OCI-LY3 (cell line): ENCODE data around the gene EIF3L.

Experiments used
- H2AFZ ChIP-seq: fragments of 200-600, 300-600 bp; shearing (Covaris generic); 2 replicates; pipeline ENCODE4 v1.6.0; 2014; ENCODE audit warnings: antibody characterized with exemption, low read depth, low read length
- H3K27ac ChIP-seq: fragments of 200-600, 300-600 bp; sonication (generic); 2 replicates; pipeline ENCODE4 v1.5.1; 2014; ENCODE audit warnings: mild to moderate bottlenecking, low read length, moderate library complexity, mixed read lengths
- H3K27me3 ChIP-seq: fragments of 200-600, 300-600 bp; sonication (generic); 2 replicates; pipeline ENCODE4 v1.6.1; 2014; ENCODE audit warnings: low read depth, low read length, mixed read lengths
- H3K36me3 ChIP-seq: fragments of 200-600, 300-600 bp; sonication (generic); replicated peaks from 2 replicates; pipeline ENCODE3; 2014; ENCODE audit warnings: low read depth, low read length, mixed read lengths
- H3K4me1 ChIP-seq: fragments of 300-600, 200-600 bp; sonication (generic); 2 replicates; pipeline ENCODE4 v1.6.1; 2014; ENCODE audit warnings: low read length, mixed read lengths
- H3K4me2 ChIP-seq: fragments of 200-600, 300-600 bp; sonication (generic); 2 replicates; pipeline ENCODE4 v1.6.1; 2014; ENCODE audit warnings: low read length, mixed read lengths
- H3K4me3 ChIP-seq: fragments of 300-600, 200-600 bp; sonication (generic); 2 replicates; pipeline ENCODE4 v1.5.1; 2014; ENCODE audit warnings: antibody characterized with exemption, mild to moderate bottlenecking, low read length, moderate library complexity
- H3K79me2 ChIP-seq: fragments of 300-600, 200-600 bp; shearing (Covaris generic); 2 replicates; pipeline ENCODE4 v1.6.1; 2014; ENCODE audit warnings: mild to moderate bottlenecking, low read length, mixed read lengths
- H3K9ac ChIP-seq: fragments of 300-600, 200-600 bp; shearing (Covaris generic); 2 replicates; pipeline ENCODE4 v1.6.0; 2014; ENCODE audit warnings: mild to moderate bottlenecking, low read length, moderate library complexity
- H3K9me3 ChIP-seq: fragments of 200-600, 300-600 bp; shearing (Covaris generic); 2 replicates; pipeline ENCODE4 v1.6.1; 2014; ENCODE audit warnings: low read length, mixed read lengths; ENCODE audit not compliant: insufficient read depth
- H4K20me1 ChIP-seq: fragments of 200-600, 300-600 bp; sonication (generic); 2 replicates; pipeline ENCODE4 v1.6.1; 2016; ENCODE audit warnings: low read length, mixed read lengths; ENCODE audit not compliant: insufficient read depth
- CTCF ChIP-seq: fragments of 200-600, 300-600 bp; sonication (generic); IDR thresholded peaks from 2 replicates; pipeline ENCODE4 v1.5.1; 2014; ENCODE audit warnings: antibody characterized with exemption, low read length, low read depth
- EZH2phosphoT487 ChIP-seq: fragments of 200-600 bp; shearing (Covaris generic); IDR thresholded peaks from 2 replicates; pipeline ENCODE4 v1.6.1; 2018; ENCODE audit warnings: antibody characterized with exemption, mixed run types, low read depth

The EIF3L gene

GRCh38 chr22:37846433-37846832 lies 2.8 kb upstream of the EIF3L start:
- H3K4me1 ChIP-seq, result peaks cover 24% of the 10 kb centered on the region
- H3K4me2 ChIP-seq, result no peak overlapping the region
- H3K9ac ChIP-seq, result no peak overlapping the region
- peaks cover 57% of the 10 kb centered on the region for H3K79me2 ChIP-seq
- H3K9me3 ChIP-seq, result peaks cover 8% of the 10 kb centered on the region
- H3K4me3 ChIP-seq, result no peak overlapping the region
- no peak overlapping the region for H3K27ac ChIP-seq
- H3K27me3 ChIP-seq, result no peaks in the 10 kb centered on the region
- H3K36me3 ChIP-seq, result peaks cover 24% of the 10 kb centered on the region
- no peak overlapping the region for H2AFZ ChIP-seq
- TF ChIP-seq EZH2phosphoT487 (no peak), CTCF (no peak)
- H4K20me1 ChIP-seq, result 0 out of 2 replicates have a peak, but pooled peaks cover 9% of the 10 kb centered on the region

DNA sequence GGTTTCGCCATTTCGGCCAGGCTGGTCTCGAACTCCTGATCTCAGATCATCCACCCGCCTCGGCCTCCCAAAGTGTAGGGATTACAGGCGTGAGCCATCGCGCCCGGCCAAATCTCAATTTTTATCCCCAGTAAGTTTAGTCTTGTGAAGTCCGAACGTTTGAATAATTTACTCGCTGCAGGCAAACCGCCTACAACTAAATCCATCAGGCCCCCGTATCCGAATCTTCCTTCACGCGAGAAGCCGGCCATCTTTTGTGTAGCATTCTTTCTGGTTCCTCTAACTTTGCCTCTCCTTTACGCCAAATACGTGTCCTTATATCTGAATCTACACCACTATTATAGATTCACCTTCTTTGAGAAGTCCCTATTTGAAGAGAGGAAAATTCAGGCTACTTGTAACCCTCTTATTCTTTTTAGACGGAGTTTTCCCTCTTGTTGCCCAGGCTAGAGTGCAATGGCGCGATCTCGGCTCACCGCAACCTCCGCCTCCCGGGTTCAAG lies 581 bp upstream of the EIF3L start:
- peak overlapping the region; percentile 66 for H3K27ac ChIP-seq
- TF ChIP-seq EZH2phosphoT487 (no peak), CTCF (no peak)
- peaks cover 19% of the 10 kb centered on the region for H3K4me1 ChIP-seq
- H3K9ac ChIP-seq, result peak overlapping the region; percentile 94
- H3K4me2 ChIP-seq, result peak overlapping the region; percentile 58
- H3K36me3 ChIP-seq, result peaks cover 35% of the 10 kb centered on the region
- no peak overlapping the region for H2AFZ ChIP-seq
- H3K9me3 ChIP-seq, result peaks cover 8% of the 10 kb centered on the region
- peak overlapping the region; percentile 94 for H3K4me3 ChIP-seq
- peaks cover 53% of the 10 kb centered on the region for H3K79me2 ChIP-seq
- H4K20me1 ChIP-seq, result 0 out of 2 replicates have a peak, but pooled peaks cover 6% of the 10 kb centered on the region
- H3K27me3 ChIP-seq, result no peaks in the 10 kb centered on the region

- Histone ChIP-seq H3K79me2 (peaks cover 74% of the 10 kb centered on the region), H2AFZ (no peak overlapping the region), H3K4me2 (peak overlapping the region; percentile 97; the same call in 1 of the 2 replicates), H3K9me3 (no peaks in the 10 kb centered on the region), H3K27me3 (no peaks in the 10 kb centered on the region), H3K4me3 (no peak overlapping the region), H3K9ac (no peak overlapping the region), H3K36me3 (peaks cover 49% of the 10 kb centered on the region), H3K27ac (no peak overlapping the region), H3K4me1 (peaks cover 16% of the 10 kb centered on the region), H4K20me1 (0 out of 2 replicates have a peak, but pooled peaks cover 6% of the 10 kb centered on the region)
- TF ChIP-seq EZH2phosphoT487 (no peak), CTCF (no peak)
Observed at GRCh38 chr22:37850801-37851200, 1.6 kb downstream of the EIF3L start.

GRCh38 chr22:37852418-37852817 lies 3.2 kb downstream of the EIF3L start:
- Histone ChIP-seq H3K27me3 (no peaks in the 10 kb centered on the region), H3K4me2 (no peak overlapping the region), H3K79me2 (peaks cover 77% of the 10 kb centered on the region), H3K4me1 (peaks cover 16% of the 10 kb centered on the region), H3K9me3 (no peaks in the 10 kb centered on the region), H4K20me1 (0 out of 2 replicates have a peak, but pooled peaks cover 6% of the 10 kb centered on the region), H3K9ac (no peak overlapping the region), H3K36me3 (peaks cover 51% of the 10 kb centered on the region), H2AFZ (no peak overlapping the region), H3K4me3 (no peak overlapping the region), H3K27ac (no peak overlapping the region)
- TF ChIP-seq EZH2phosphoT487 (no peak), CTCF (no peak)
